PC-9 (cell line): ENCODE measurements around the gene TLL2. TPM values are rescaled to one million over a fixed set of nuclear protein-coding genes. Genes with fewer than 3 reads are reported as not detected.

Experiments
- BruUV-seq: library from RNA; stranded (reverse); fragments of 400-500 nt; replicated peaks from 2 replicates; lab custom pipeline; 2021; lab: Mats Ljungman, UMichigan
- CTCF ChIA-PET: fragments of 300-600 bp; sonication (Branson Sonifier 250); formaldehyde crosslinking; loops from one replicate; lab custom pipeline; 2022; ENCODE audit warnings: antibody characterized with exemption; lab: Charles Lee
- POLR2A ChIA-PET: fragments of 300-600 bp; sonication (Branson Sonifier 250); formaldehyde crosslinking; loops from one replicate; lab custom pipeline; 2022; ENCODE audit warnings: antibody characterized with exemption; ENCODE audit not compliant: unreplicated experiment; lab: Charles Lee
- DNase-seq, 2 experiments: peaks; one replicate each; pipeline versions ENCODE4 v3.0.0 to v3.0.0-alpha.2; 2015 to 2022; ENCODE audit warnings: mixed read lengths in 1 of 2
- H2AFZ ChIP-seq: fragments of 200-600 bp; sonication (generic); 2 replicates; pipeline ENCODE4 v1.8.1; 2017; ENCODE audit warnings: antibody characterized with exemption
- H3F3A ChIP-seq: fragments of 200-600 bp; sonication (generic); 2 replicates; pipeline ENCODE4 v1.8.1; 2017; ENCODE audit warnings: antibody characterized with exemption, mild to moderate bottlenecking, low read depth; ENCODE audit not compliant: insufficient read depth
- H3K27ac ChIP-seq: fragments of 200-600 bp; sonication (generic); 2 replicates; pipeline ENCODE4 v1.6.1; 2016; ENCODE audit warnings: mixed run types
- H3K27me3 ChIP-seq: fragments of 200-600 bp; sonication (generic); 2 replicates; pipeline ENCODE4 v1.6.1; 2016; ENCODE audit warnings: low read depth, mixed run types; ENCODE audit not compliant: insufficient read depth
- H3K36me3 ChIP-seq: fragments of 200-600 bp; sonication (generic); 2 replicates; pipeline ENCODE4 v1.6.1; 2016; ENCODE audit warnings: low read depth, mixed run types
- H3K4me1 ChIP-seq: fragments of 200-600 bp; sonication (generic); replicated peaks from 2 replicates; pipeline ENCODE4 v1.6.1; 2016; ENCODE audit warnings: mixed run types; ENCODE audit not compliant: insufficient read depth
- H3K4me2 ChIP-seq: fragments of 200-600 bp; sonication (generic); 2 replicates; pipeline ENCODE4 v1.6.1; 2017; ENCODE audit warnings: mixed run types
- H3K4me3 ChIP-seq: fragments of 200-600 bp; sonication (generic); 2 replicates; pipeline ENCODE4 v1.6.1; 2016; ENCODE audit warnings: mixed run types
- H3K79me2 ChIP-seq: fragments of 200-600 bp; sonication (generic); 2 replicates; pipeline ENCODE4 v1.6.1; 2017; ENCODE audit warnings: low read depth, mixed run types
- H3K9me2 ChIP-seq: fragments of 200-600 bp; sonication (generic); 2 replicates; pipeline ENCODE4 v1.8.1; 2017; ENCODE audit warnings: mild to moderate bottlenecking; ENCODE audit not compliant: insufficient read depth
- H3K9me3 ChIP-seq: fragments of 200-600 bp; sonication (generic); 2 replicates; pipeline ENCODE4 v1.8.1; 2016; ENCODE audit warnings: low read depth; ENCODE audit not compliant: insufficient read depth
- H4K20me1 ChIP-seq: fragments of 200-600 bp; sonication (generic); 2 replicates; pipeline ENCODE4 v1.8.1; 2017; ENCODE audit not compliant: insufficient read depth
- EZH2 ChIP-seq: fragments of 200-600 bp; sonication (generic); IDR thresholded peaks from 2 replicates; pipeline ENCODE4 v1.8.0; 2017; ENCODE audit warnings: antibody characterized with exemption, low read depth
- intact Hi-C: fragments of 100-400 bp; cut with micrococcal nuclease; formaldehyde crosslinking; loops from one replicate; pipeline ENCODE4 v1.10.0; 2022; ENCODE audit not compliant: unreplicated experiment
- total RNA-seq: library from RNA; stranded (reverse); gene quantifications from 2 replicates; pipeline ENCODE4 v1.2.3, GENCODE V29; 2021
- TF ChIP-seq, protein P1 (sequence below): fragments of 200-600 bp; sonication (generic); conservative IDR thresholded peaks from 2 replicates; pipeline ENCODE4 v1.6.1; 2017; ENCODE audit warnings: mixed run types, antibody characterized with exemption, mild to moderate bottlenecking, moderate library complexity

Gene TLL2
- total RNA-seq, 1 experiment from 2014 or later = not detected

DNA sequence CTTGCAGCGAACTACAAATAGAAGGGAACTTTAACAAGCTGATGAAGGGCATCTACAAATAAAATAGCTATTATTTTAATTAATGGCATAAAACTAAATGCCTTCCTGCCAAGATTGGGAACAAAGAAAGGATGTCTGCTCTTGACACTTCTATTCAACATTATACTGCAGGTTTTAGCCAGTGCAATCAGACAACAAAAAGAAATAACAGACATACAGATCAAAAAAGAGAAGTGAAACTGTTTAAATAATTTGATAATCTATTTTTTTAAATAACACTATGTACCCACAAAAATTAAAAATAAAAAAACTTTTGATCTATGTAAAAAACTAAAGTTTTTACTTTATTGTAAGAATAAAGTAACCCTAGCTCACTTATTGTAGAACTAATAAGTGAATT is 22.4 kb upstream of the TLL2 start:
- BruUV-seq = no TSS peak
- POLR2A ChIA-PET = no interaction called here

GRCh38 chr10:96532523-96532922 is 18.8 kb upstream of the TLL2 start:
- POLR2A ChIA-PET = no interaction called here
- Histone ChIP-seq H3K4me3 (no peak overlapping the region), H3F3A (no peaks in the 10 kb centered on the region; the same call in 1 of the 2 replicates), H3K36me3 (no peaks in the 10 kb centered on the region), H3K9me3 (no peaks in the 10 kb centered on the region), H3K4me1 (no peaks in the 10 kb centered on the region), H3K27me3 (no peaks in the 10 kb centered on the region), H3K27ac (no peak overlapping the region), H4K20me1 (peaks cover 15% of the 10 kb centered on the region), H3K9me2 (no peaks in the 10 kb centered on the region), H3K79me2 (no peaks in the 10 kb centered on the region), H3K4me2 (no peak overlapping the region), H2AFZ (no peak overlapping the region)
- no peak for DNase-seq
- CTCF ChIA-PET = no interaction called here
- BruUV-seq = no TSS peak
- no peak for TF ChIP-seq EZH2
- TF ChIP-seq, protein P1, sequence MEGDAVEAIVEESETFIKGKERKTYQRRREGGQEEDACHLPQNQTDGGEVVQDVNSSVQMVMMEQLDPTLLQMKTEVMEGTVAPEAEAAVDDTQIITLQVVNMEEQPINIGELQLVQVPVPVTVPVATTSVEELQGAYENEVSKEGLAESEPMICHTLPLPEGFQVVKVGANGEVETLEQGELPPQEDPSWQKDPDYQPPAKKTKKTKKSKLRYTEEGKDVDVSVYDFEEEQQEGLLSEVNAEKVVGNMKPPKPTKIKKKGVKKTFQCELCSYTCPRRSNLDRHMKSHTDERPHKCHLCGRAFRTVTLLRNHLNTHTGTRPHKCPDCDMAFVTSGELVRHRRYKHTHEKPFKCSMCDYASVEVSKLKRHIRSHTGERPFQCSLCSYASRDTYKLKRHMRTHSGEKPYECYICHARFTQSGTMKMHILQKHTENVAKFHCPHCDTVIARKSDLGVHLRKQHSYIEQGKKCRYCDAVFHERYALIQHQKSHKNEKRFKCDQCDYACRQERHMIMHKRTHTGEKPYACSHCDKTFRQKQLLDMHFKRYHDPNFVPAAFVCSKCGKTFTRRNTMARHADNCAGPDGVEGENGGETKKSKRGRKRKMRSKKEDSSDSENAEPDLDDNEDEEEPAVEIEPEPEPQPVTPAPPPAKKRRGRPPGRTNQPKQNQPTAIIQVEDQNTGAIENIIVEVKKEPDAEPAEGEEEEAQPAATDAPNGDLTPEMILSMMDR = no peak
- intact Hi-C loops = no loop called here

More for the DNA sequence above, 22.4 kb upstream of the TLL2 start:
- Histone ChIP-seq H3K27ac (no peak overlapping the region), H3K27me3 (no peaks in the 10 kb centered on the region), H3K9me2 (no peaks in the 10 kb centered on the region), H3K4me1 (no peaks in the 10 kb centered on the region), H2AFZ (no peak overlapping the region), H4K20me1 (peaks cover 15% of the 10 kb centered on the region), H3K9me3 (no peaks in the 10 kb centered on the region), H3K4me3 (no peak overlapping the region), H3F3A (no peaks in the 10 kb centered on the region; the same call in 1 of the 2 replicates), H3K4me2 (no peak overlapping the region), H3K79me2 (no peaks in the 10 kb centered on the region), H3K36me3 (no peaks in the 10 kb centered on the region)
- no peak for DNase-seq
- intact Hi-C loops = no loop called here
- TF ChIP-seq, protein P1 = no peak
- CTCF ChIA-PET = no interaction called here

GRCh38 chr10:96529634-96530279 is 16.0 kb upstream of the TLL2 start:
- H3K9me3 ChIP-seq = no peaks in the 10 kb centered on the region
- no peaks in the 10 kb centered on the region for H3K79me2 ChIP-seq
- DNase-seq = no peak
- no peaks in the 10 kb centered on the region for H3K4me1 ChIP-seq
- H3K27me3 ChIP-seq = no peaks in the 10 kb centered on the region
- intact Hi-C loops = loop anchor here (10.0 kb wide), 1 partner anchor 45 kb away; no protein-coding TSS in a partner anchor
- H3K4me2 ChIP-seq = no peak overlapping the region
- no peak overlapping the region for H3K4me3 ChIP-seq
- peaks cover 9% of the 10 kb centered on the region; the same call in 1 of the 2 replicates for H4K20me1 ChIP-seq
- no peak overlapping the region for H3K27ac ChIP-seq
- CTCF ChIA-PET = no interaction called here
- H3F3A ChIP-seq = no peaks in the 10 kb centered on the region; the same call in 1 of the 2 replicates
- no TSS peak for BruUV-seq
- no peak overlapping the region for H2AFZ ChIP-seq
- POLR2A ChIA-PET = no interaction called here
- no peaks in the 10 kb centered on the region for H3K9me2 ChIP-seq
- H3K36me3 ChIP-seq = peaks cover 3% of the 10 kb centered on the region; the same call in 1 of the 2 replicates
- TF ChIP-seq EZH2 = no peak
- TF ChIP-seq, protein P1 = no peak
